Loucy (cell line): ENCODE measurements around the gene SCAANT1.

Experiments
- EZH2phosphoT487 ChIP-seq: fragments of 200-600 bp; IDR thresholded peaks from 2 replicates; pipeline ENCODE4 v1.6.1; 2018; ENCODE audit warnings: antibody characterized with exemption, mild to moderate bottlenecking, moderate library complexity, borderline replicate concordance
- TF ChIP-seq, protein P1 (sequence below): fragments of 200-600 bp; sonication (generic); conservative IDR thresholded peaks from 2 replicates; pipeline ENCODE4 v1.5.1; 2014; ENCODE audit warnings: mild to moderate bottlenecking, antibody characterized with exemption, low read length

DNA sequence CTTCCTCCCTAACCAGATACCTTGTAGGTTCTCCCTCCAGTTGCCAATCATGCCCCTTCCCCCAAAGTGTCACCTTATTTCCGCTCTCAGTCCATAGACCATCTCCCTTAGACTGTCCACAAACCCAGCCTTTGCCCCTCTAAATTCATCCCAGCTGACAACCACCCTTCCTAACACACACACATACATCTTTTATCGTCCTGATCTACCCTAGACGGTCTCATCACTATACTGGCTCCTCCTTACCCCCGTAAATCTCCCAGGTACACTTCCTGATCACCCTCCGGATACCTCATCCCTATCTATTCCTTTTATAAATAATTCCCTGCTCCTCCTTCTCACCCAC is 49.4 kb downstream of the SCAANT1 start:
- TF ChIP-seq, protein P1, sequence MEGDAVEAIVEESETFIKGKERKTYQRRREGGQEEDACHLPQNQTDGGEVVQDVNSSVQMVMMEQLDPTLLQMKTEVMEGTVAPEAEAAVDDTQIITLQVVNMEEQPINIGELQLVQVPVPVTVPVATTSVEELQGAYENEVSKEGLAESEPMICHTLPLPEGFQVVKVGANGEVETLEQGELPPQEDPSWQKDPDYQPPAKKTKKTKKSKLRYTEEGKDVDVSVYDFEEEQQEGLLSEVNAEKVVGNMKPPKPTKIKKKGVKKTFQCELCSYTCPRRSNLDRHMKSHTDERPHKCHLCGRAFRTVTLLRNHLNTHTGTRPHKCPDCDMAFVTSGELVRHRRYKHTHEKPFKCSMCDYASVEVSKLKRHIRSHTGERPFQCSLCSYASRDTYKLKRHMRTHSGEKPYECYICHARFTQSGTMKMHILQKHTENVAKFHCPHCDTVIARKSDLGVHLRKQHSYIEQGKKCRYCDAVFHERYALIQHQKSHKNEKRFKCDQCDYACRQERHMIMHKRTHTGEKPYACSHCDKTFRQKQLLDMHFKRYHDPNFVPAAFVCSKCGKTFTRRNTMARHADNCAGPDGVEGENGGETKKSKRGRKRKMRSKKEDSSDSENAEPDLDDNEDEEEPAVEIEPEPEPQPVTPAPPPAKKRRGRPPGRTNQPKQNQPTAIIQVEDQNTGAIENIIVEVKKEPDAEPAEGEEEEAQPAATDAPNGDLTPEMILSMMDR, result no peak
- TF ChIP-seq EZH2phosphoT487, result no peak
